ENCODE results near the gene CRAMP1.
"Not testable (repeated sequence)": the region's sequence is repeated elsewhere in the genome, so short reads cannot be mapped to it uniquely, and the experiment has no call there.

CRAMP1 gene

GRCh38 chr16:1713331-1713730, 101.2 kb downstream of the CRAMP1 start:
- H3K27ac ChIP-seq, result peak overlapping the region; percentile 87

GRCh38 chr16:1713933-1714332, 101.8 kb downstream of the CRAMP1 start:
- Histone ChIP-seq H3K4me3 (ENCODE audit: low read depth, low read length) (no peak overlapping the region), H3K36me3 (peaks cover 15% of the 10 kb centered on the region; the same call in 1 of the 2 replicates), H3K27me3 (ENCODE audit: insufficient read depth, low read depth, severe bottlenecking) (no peaks in the 10 kb centered on the region), H3K27ac (peak overlapping the region; percentile 87), H3K9me3 (ENCODE audit: severe bottlenecking) (no peaks in the 10 kb centered on the region)
- TF ChIP-seq CTCF (IDR thresholded peaks at IDR 0.05; ENCODE audit: low read depth, low read length), result no peak
- peak; percentile 61 for DNase-seq

More at GRCh38 chr16:1713331-1713730, 101.2 kb downstream of the CRAMP1 start:
- Histone ChIP-seq H3K27me3 (ENCODE audit: insufficient read depth, low read depth, severe bottlenecking) (no peaks in the 10 kb centered on the region), H3K36me3 (peaks cover 15% of the 10 kb centered on the region; the same call in 1 of the 2 replicates), H3K9me3 (ENCODE audit: severe bottlenecking) (no peaks in the 10 kb centered on the region), H3K4me3 (ENCODE audit: low read depth, low read length) (no peak overlapping the region)
- DNase-seq, result no peak
- TF ChIP-seq CTCF (IDR thresholded peaks at IDR 0.05; ENCODE audit: low read depth, low read length), result no peak

GRCh38 chr16:1715220-1715619, 103.1 kb downstream of the CRAMP1 start:
- DNase-seq, result no peak
- no peak for TF ChIP-seq CTCF (IDR thresholded peaks at IDR 0.05; ENCODE audit: low read depth, low read length)
- H3K9me3 ChIP-seq (ENCODE audit: severe bottlenecking), result no peaks in the 10 kb centered on the region
- peaks cover 15% of the 10 kb centered on the region; the same call in 1 of the 2 replicates for H3K36me3 ChIP-seq
- no peak overlapping the region for H3K4me3 ChIP-seq (ENCODE audit: low read depth, low read length)
- H3K27me3 ChIP-seq (ENCODE audit: insufficient read depth, low read depth, severe bottlenecking), result no peaks in the 10 kb centered on the region
- no peak overlapping the region for H3K27ac ChIP-seq

DNA sequence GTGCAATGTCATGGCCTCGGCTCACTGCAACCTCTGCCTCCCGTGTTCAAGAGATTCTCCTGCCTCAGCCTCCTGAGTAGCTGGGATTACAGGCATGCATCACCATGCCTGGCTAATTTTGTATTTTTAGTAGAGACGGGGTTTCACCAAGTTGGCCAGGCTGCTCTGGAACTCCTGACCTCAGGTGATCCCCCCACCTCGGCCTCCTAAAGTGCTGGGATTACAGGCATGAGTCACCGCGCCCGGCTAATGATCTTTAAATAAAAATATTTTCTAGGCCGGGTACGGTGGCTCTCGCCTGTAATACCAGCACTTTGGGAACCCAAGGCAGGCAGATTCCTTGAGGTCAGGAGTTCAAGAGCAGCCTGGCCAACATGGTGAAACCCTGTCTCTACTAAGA, 106.1 kb downstream of the CRAMP1 start:
- not testable (repeated sequence) for H3K4me3 ChIP-seq (ENCODE audit: low read depth, low read length); H3K9me3 ChIP-seq (ENCODE audit: severe bottlenecking); H3K27me3 ChIP-seq (ENCODE audit: insufficient read depth, low read depth, severe bottlenecking); H3K27ac ChIP-seq; H3K36me3 ChIP-seq
- peak; percentile 52 for DNase-seq

DNA sequence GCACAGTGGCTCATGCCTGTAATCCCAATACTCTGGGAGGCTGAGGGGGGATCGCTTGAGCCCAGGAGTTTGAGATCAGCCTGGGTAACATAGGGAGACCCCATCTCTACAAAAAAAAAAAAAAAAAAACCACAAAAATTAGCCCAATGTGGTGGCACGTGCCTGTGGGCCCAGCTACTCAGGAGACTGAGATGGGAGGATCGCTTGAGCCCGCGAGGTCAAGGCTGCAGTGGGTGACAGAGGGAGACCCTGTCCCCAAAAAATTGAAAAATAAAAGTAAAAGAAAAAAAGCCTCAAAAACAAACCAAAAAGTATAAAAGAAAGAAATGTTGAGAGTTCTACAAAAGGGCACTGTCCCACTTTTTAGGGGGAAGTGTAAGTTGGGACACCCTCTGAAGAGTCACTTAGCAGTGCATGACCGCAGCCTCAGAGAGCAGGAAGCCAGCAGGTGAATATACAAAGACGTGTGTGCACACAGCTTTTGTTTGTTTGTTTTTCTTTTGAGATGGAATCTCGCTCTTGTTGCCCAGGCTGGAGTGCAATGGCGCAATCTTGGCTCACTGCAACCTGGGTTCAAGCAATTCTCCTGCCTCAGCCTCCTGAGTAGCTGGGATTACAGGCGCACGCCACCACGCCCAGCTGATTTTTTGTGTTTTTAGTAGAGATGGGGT, 107.5 kb downstream of the CRAMP1 start:
- H3K9me3 ChIP-seq (ENCODE audit: severe bottlenecking); H3K4me3 ChIP-seq (ENCODE audit: low read depth, low read length); H3K27me3 ChIP-seq (ENCODE audit: insufficient read depth, low read depth, severe bottlenecking); H3K27ac ChIP-seq; H3K36me3 ChIP-seq; DNase-seq: not testable (repeated sequence)

DNA sequence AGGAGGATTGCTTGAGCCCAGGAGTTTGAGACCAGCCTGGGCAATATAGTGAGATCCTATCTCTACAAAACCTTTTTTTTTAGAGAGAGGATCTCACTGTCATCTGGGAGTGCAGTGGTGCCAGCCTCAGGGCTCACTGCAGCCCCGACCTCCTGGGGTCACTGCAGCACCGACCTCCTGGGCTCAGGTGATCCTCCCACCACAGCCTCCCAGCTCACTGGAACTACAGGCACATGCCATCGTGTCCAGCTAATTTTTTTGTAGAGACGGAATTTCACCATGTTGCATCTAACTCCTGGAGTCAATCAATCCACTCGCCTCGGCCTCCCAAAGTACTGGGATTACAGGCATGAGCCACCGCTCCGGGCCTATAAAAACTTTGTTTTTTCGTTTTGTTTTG, 109.2 kb downstream of the CRAMP1 start:
- Histone ChIP-seq H3K27ac (no peak overlapping the region), H3K27me3 (ENCODE audit: insufficient read depth, low read depth, severe bottlenecking) (no peaks in the 10 kb centered on the region), H3K9me3 (ENCODE audit: severe bottlenecking) (no peaks in the 10 kb centered on the region), H3K36me3 (peaks cover 13% of the 10 kb centered on the region), H3K4me3 (ENCODE audit: low read depth, low read length) (no peak overlapping the region)
- TF ChIP-seq CTCF (IDR thresholded peaks at IDR 0.05; ENCODE audit: low read depth, low read length), result no peak
- DNase-seq, result no peak

Measured in WERI-Rb-1 (cell line).